Mesendoderm (in vitro differentiated cells): Measurements from ENCODE around the gene WDR64. TPM values are rescaled to one million over a fixed set of nuclear protein-coding genes. Genes with fewer than 3 reads are reported as not detected.

Experiments
- DNase-seq: peaks from one replicate; pipeline ENCODE4 v3.0.0; 2013
- H2AK5ac ChIP-seq: 2 replicates; pipeline ENCODE4 v1.6.1; 2013; ENCODE audit warnings: low read length, inconsistent platforms
- H2BK120ac ChIP-seq: 2 replicates; pipeline ENCODE4 v1.6.1; 2013; ENCODE audit warnings: low read depth, mild to moderate bottlenecking, low read length, moderate library complexity, mixed read lengths
- H2BK15ac ChIP-seq: replicated peaks from 2 replicates; pipeline ENCODE4 v1.6.1; 2013; ENCODE audit warnings: low read depth, mild to moderate bottlenecking, moderate library complexity
- H2BK5ac ChIP-seq: 2 replicates; pipeline ENCODE4 v1.6.1; 2013; ENCODE audit warnings: low read length, inconsistent platforms
- H3K18ac ChIP-seq: 2 replicates; pipeline ENCODE4 v1.6.1; 2013; ENCODE audit warnings: mild to moderate bottlenecking, low read length, mixed read lengths
- H3K23ac ChIP-seq: one replicate; pipeline ENCODE4 v1.6.1; 2013; ENCODE audit warnings: low read length
- H3K27ac ChIP-seq: 2 replicates; pipeline ENCODE4 v1.5.1; 2013; ENCODE audit warnings: low read depth, mild to moderate bottlenecking, inconsistent platforms, low read length, moderate library complexity
- H3K27me3 ChIP-seq: 2 replicates; pipeline ENCODE4 v1.6.1; 2013; ENCODE audit warnings: low read length, control low read depth, mild to moderate bottlenecking, inconsistent platforms; ENCODE audit not compliant: insufficient read depth, poor library complexity
- H3K36me3 ChIP-seq: 2 replicates; pipeline ENCODE4 v1.6.1; 2013; ENCODE audit warnings: low read length, inconsistent platforms; ENCODE audit not compliant: control insufficient read depth, insufficient read depth
- H3K4ac ChIP-seq: one replicate; pipeline ENCODE4 v1.6.1; 2013; ENCODE audit warnings: low read depth, mild to moderate bottlenecking, low read length, moderate library complexity
- H3K4me1 ChIP-seq: 2 replicates; pipeline ENCODE4 v1.6.1; 2013; ENCODE audit warnings: low read depth, low read length, inconsistent platforms; ENCODE audit not compliant: control insufficient read depth
- H3K4me2 ChIP-seq: 2 replicates; pipeline ENCODE4 v1.6.1; 2013; ENCODE audit warnings: low read length
- H3K4me3 ChIP-seq: 2 replicates; pipeline ENCODE4 v1.5.1; 2013; ENCODE audit warnings: mild to moderate bottlenecking, low read length
- H3K56ac ChIP-seq: one replicate; pipeline ENCODE4 v1.6.1; 2013; ENCODE audit warnings: low read length
- H3K79me1 ChIP-seq: 2 replicates; pipeline ENCODE4 v1.6.1; 2013; ENCODE audit warnings: low read length, inconsistent platforms
- H3K79me2 ChIP-seq: 2 replicates; pipeline ENCODE4 v1.6.1; 2013; ENCODE audit warnings: mild to moderate bottlenecking, low read length; ENCODE audit not compliant: control insufficient read depth, insufficient read depth
- H3K9ac ChIP-seq: 2 replicates; pipeline ENCODE4 v1.6.1; 2013; ENCODE audit warnings: low read length, inconsistent platforms
- H4K5ac ChIP-seq: one replicate; pipeline ENCODE4 v1.6.1; 2013; ENCODE audit warnings: low read length
- H4K8ac ChIP-seq: one replicate; pipeline ENCODE4 v1.6.1; 2013; ENCODE audit warnings: low read depth, mild to moderate bottlenecking, control low read depth, low read length, moderate library complexity
- WGBS: extraction: QIAGEN DNeasy Blood & Tissue Kit; methylation state at CpG from one replicate; pipeline ENCODE4 v1.1.7; 2013; ENCODE audit warnings: low lambda C conversion rate, missing lambda C conversion rate; ENCODE audit not compliant: insufficient coverage; ENCODE audit errors: extremely low coverage; 5-methylcytosine and 5-hydroxymethylcytosine counted together
- polyA plus RNA-seq, 2 experiments: library from polyadenylated mRNA; stranded (reverse); fragments of 200-250 nt; gene quantifications; one replicate each; pipeline ENCODE4 v1.2.3, GENCODE V29; 2013

Gene WDR64
- polyA plus RNA-seq (2013, experiment 1 of 2): not detected
- polyA plus RNA-seq (2013, experiment 2 of 2): not detected

- Histone ChIP-seq H3K4ac (no peak within 1 kb of the TSS), H3K79me1 (no peaks in the 10 kb centered on the region), H3K18ac (no peak within 1 kb of the TSS), H2AK5ac (no peak within 1 kb of the TSS), H3K23ac (no peak within 1 kb of the TSS), H3K4me3 (no peak within 1 kb of the TSS), H2BK15ac (no peak within 1 kb of the TSS), H3K27me3 (no peaks in the 10 kb centered on the region), H2BK5ac (no peak within 1 kb of the TSS), H3K9ac (no peak within 1 kb of the TSS), H3K36me3 (no peaks in the 10 kb centered on the region), H3K79me2 (no peaks in the 10 kb centered on the region), H3K27ac (no peak within 1 kb of the TSS), H4K5ac (no peak within 1 kb of the TSS), H2BK120ac (no peak within 1 kb of the TSS), H3K4me1 (no peaks in the 10 kb centered on the region), H3K56ac (no peak within 1 kb of the TSS), H4K8ac (no peak within 1 kb of the TSS), H3K4me2 (no peak within 1 kb of the TSS)
- DNase-seq: no peak
- WGBS: no CpG with 5 or more reads among the region's 4 CpGs
These were observed at the start of gene WDR64 for GRCh38 chr1:241652012-241652411. Gene WDR64 (plus strand): TSS chr1:241652281. CDS start chr1:241652485, 204 bp downstream.

GRCh38 chr1:241603731-241604245 is 48.3 kb upstream of the WDR64 start:
- Histone ChIP-seq H4K8ac (no peak overlapping the region), H2BK15ac (no peak overlapping the region), H3K56ac (no peak overlapping the region), H4K5ac (no peak overlapping the region), H3K4ac (no peak overlapping the region), H2BK120ac (no peak overlapping the region), H3K4me2 (no peak overlapping the region), H3K79me1 (no peaks in the 10 kb centered on the region), H3K18ac (no peak overlapping the region), H3K27me3 (no peaks in the 10 kb centered on the region), H3K36me3 (no peaks in the 10 kb centered on the region), H2BK5ac (no peak overlapping the region), H3K23ac (no peak overlapping the region), H3K27ac (no peak overlapping the region), H3K79me2 (no peaks in the 10 kb centered on the region), H3K9ac (no peak overlapping the region), H3K4me3 (no peak overlapping the region), H2AK5ac (no peak overlapping the region), H3K4me1 (no peaks in the 10 kb centered on the region)
- no CpG with 5 or more reads among the region's 3 CpGs for WGBS
- no peak for DNase-seq

- H3K4me3 ChIP-seq: no peak overlapping the region
- no peaks in the 10 kb centered on the region for H3K27me3 ChIP-seq
- no peak overlapping the region for H4K8ac ChIP-seq
- no peak overlapping the region for H3K23ac ChIP-seq
- H3K56ac ChIP-seq: no peak overlapping the region
- H3K79me1 ChIP-seq: no peaks in the 10 kb centered on the region
- no peak overlapping the region for H4K5ac ChIP-seq
- H3K9ac ChIP-seq: no peak overlapping the region
- no peak overlapping the region for H2BK5ac ChIP-seq
- no peak overlapping the region for H2AK5ac ChIP-seq
- no peak overlapping the region for H3K18ac ChIP-seq
- WGBS: no CpG with 5 or more reads among the region's 9 CpGs
- H2BK120ac ChIP-seq: no peak overlapping the region
- H3K27ac ChIP-seq: no peak overlapping the region
- H3K4me2 ChIP-seq: no peak overlapping the region
- H3K36me3 ChIP-seq: no peaks in the 10 kb centered on the region
- no peak overlapping the region for H2BK15ac ChIP-seq
- H3K4ac ChIP-seq: no peak overlapping the region
- peak; percentile 73 for DNase-seq
- H3K4me1 ChIP-seq: no peaks in the 10 kb centered on the region
- no peaks in the 10 kb centered on the region for H3K79me2 ChIP-seq
These were observed 46.8 kb upstream of the WDR64 start for GRCh38 chr1:241605146-241605805.

- no peak overlapping the region for H2BK120ac ChIP-seq
- DNase-seq: no peak
- no peaks in the 10 kb centered on the region for H3K4me1 ChIP-seq
- no peak overlapping the region for H4K8ac ChIP-seq
- H3K36me3 ChIP-seq: no peaks in the 10 kb centered on the region
- no CpG with 5 or more reads among the region's 5 CpGs for WGBS
- H3K4ac ChIP-seq: no peak overlapping the region
- no peaks in the 10 kb centered on the region for H3K79me1 ChIP-seq
- H3K27me3 ChIP-seq: no peaks in the 10 kb centered on the region
- no peak overlapping the region for H3K4me3 ChIP-seq
- H3K56ac ChIP-seq: no peak overlapping the region
- no peak overlapping the region for H3K23ac ChIP-seq
- no peak overlapping the region for H2BK15ac ChIP-seq
- no peak overlapping the region for H3K18ac ChIP-seq
- H3K79me2 ChIP-seq: no peaks in the 10 kb centered on the region
- no peak overlapping the region for H2BK5ac ChIP-seq
- no peak overlapping the region for H4K5ac ChIP-seq
- no peak overlapping the region for H3K4me2 ChIP-seq
- H3K27ac ChIP-seq: no peak overlapping the region
- no peak overlapping the region for H2AK5ac ChIP-seq
- H3K9ac ChIP-seq: no peak overlapping the region
These were observed 45.5 kb upstream of the WDR64 start for GRCh38 chr1:241606544-241606943.

GRCh38 chr1:241607497-241607896 is 44.6 kb upstream of the WDR64 start:
- no peaks in the 10 kb centered on the region for H3K36me3 ChIP-seq
- no peak overlapping the region for H3K4me2 ChIP-seq
- H3K79me2 ChIP-seq: no peaks in the 10 kb centered on the region
- no peak overlapping the region for H2AK5ac ChIP-seq
- H3K18ac ChIP-seq: no peak overlapping the region
- H2BK5ac ChIP-seq: no peak overlapping the region
- H4K5ac ChIP-seq: no peak overlapping the region
- H2BK120ac ChIP-seq: no peak overlapping the region
- no peak overlapping the region for H3K56ac ChIP-seq
- no peak overlapping the region for H2BK15ac ChIP-seq
- H3K4ac ChIP-seq: no peak overlapping the region
- no peak overlapping the region for H3K4me3 ChIP-seq
- no peaks in the 10 kb centered on the region for H3K27me3 ChIP-seq
- H4K8ac ChIP-seq: no peak overlapping the region
- H3K4me1 ChIP-seq: no peaks in the 10 kb centered on the region
- no peaks in the 10 kb centered on the region for H3K79me1 ChIP-seq
- no peak overlapping the region for H3K27ac ChIP-seq
- no peak overlapping the region for H3K23ac ChIP-seq
- no peak overlapping the region for H3K9ac ChIP-seq
- no peak for DNase-seq
